Measurements from ENCODE around the gene PDGFA.

The PDGFA gene

DNA sequence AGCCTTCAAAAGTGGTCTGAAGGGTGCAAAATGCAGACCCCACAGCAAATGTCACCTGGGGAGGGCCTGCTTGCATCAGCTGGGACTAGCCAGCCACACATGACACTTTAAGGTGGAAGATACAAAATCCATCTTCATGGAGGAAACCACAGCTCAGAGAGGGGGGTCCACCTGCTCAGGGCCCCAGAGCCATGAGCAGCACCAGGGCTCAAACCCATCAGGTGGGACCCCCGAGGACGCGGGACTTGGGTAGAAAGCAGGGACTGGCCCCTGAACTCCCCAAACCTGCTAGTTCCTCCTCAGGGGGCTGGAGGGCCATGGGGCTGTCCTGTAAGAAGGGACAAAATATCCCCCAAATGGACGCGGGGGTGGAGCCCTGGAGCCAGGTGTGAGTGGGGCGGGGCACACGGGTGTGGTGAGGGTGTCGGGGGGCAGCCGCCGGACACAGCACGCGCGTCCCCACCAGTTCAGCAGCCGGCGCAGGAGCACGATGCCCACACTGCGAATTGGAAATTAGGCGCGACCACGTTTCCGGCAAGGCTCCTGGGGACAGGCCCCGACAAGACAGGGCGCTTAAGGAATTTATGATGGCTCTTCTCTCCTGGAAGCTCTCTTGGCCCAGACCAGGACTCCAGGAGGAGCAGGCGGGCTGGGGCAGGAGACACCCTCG is 8.0 kb downstream of the PDGFA start:
- Histone ChIP-seq H3K36me3 (no peaks in the 10 kb centered on the region), H3K4me3 (ENCODE audit: low read depth in 1 of 2, low read length in 1 of 2) (no peak overlapping the region), H3K9me3 (no peaks in the 10 kb centered on the region), H3K27me3 (peaks cover 31% of the 10 kb centered on the region), H3K27ac (no peak overlapping the region), H3K4me1 (ENCODE audit: control insufficient read depth in 1 of 2, insufficient read depth in 1 of 2, low read depth in 1 of 2, low read length in 1 of 2) (no peaks in the 10 kb centered on the region)
- TF ChIP-seq, protein P1, sequence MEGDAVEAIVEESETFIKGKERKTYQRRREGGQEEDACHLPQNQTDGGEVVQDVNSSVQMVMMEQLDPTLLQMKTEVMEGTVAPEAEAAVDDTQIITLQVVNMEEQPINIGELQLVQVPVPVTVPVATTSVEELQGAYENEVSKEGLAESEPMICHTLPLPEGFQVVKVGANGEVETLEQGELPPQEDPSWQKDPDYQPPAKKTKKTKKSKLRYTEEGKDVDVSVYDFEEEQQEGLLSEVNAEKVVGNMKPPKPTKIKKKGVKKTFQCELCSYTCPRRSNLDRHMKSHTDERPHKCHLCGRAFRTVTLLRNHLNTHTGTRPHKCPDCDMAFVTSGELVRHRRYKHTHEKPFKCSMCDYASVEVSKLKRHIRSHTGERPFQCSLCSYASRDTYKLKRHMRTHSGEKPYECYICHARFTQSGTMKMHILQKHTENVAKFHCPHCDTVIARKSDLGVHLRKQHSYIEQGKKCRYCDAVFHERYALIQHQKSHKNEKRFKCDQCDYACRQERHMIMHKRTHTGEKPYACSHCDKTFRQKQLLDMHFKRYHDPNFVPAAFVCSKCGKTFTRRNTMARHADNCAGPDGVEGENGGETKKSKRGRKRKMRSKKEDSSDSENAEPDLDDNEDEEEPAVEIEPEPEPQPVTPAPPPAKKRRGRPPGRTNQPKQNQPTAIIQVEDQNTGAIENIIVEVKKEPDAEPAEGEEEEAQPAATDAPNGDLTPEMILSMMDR (IDR thresholded peaks at IDR 0.05): no peak

DNA sequence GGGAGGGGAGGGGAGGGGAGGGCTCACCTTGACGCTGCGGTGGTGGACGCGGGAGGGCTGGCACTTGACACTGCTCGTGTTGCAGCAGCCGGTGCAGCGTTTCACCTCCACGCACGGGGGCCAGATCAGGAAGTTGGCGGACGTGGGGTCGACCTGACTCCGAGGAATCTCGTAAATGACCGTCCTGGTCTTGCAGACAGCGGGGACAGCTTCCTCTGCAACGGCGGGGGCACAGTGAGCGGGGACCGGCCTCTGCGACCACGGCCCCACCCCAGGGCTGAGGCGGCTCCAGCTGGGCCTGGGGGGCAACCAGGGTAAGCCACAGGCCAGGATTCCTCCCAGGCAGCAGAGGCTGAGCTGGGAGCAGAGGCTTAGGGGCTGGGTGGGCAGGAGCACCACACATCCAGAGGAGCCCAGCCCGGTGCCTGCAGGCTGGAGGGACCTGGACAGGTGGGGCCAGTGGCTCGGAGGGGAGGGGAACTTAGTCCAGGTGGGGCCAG is 8.8 kb downstream of the PDGFA start:
- Histone ChIP-seq H3K4me3 (ENCODE audit: low read depth in 1 of 2, low read length in 1 of 2) (no peak overlapping the region), H3K27me3 (peaks cover 23% of the 10 kb centered on the region), H3K4me1 (ENCODE audit: control insufficient read depth in 1 of 2, insufficient read depth in 1 of 2, low read depth in 1 of 2, low read length in 1 of 2) (no peaks in the 10 kb centered on the region), H3K27ac (no peak overlapping the region), H3K9me3 (no peaks in the 10 kb centered on the region), H3K36me3 (no peaks in the 10 kb centered on the region)
- TF ChIP-seq, protein P1 (IDR thresholded peaks at IDR 0.05): no peak

DNA sequence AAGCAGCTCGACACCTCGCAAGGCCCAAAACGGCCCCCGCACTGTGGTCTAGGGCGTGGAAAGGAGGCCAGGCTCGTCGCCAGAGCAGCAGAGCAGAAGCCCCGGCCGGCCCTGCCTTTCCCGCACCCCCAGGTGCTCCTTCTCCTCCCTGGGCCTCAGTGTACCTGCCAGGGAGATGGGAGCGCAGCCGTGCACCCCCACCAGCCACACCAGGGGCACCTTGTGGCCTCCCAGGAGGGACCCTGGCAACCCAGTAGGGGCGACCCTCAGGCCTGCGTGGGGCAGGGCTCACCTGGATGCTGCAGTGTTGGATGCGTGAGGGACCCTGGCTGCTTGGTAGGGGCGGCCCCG is 9.5 kb downstream of the PDGFA start:
- Histone ChIP-seq H3K36me3 (no peaks in the 10 kb centered on the region), H3K4me3 (ENCODE audit: low read depth in 1 of 2, low read length in 1 of 2) (no peak overlapping the region), H3K27me3 (peaks cover 16% of the 10 kb centered on the region), H3K27ac (no peak overlapping the region), H3K9me3 (no peaks in the 10 kb centered on the region), H3K4me1 (ENCODE audit: control insufficient read depth in 1 of 2, insufficient read depth in 1 of 2, low read depth in 1 of 2, low read length in 1 of 2) (no peaks in the 10 kb centered on the region)
- TF ChIP-seq, protein P1 (IDR thresholded peaks at IDR 0.05): no peak

DNA sequence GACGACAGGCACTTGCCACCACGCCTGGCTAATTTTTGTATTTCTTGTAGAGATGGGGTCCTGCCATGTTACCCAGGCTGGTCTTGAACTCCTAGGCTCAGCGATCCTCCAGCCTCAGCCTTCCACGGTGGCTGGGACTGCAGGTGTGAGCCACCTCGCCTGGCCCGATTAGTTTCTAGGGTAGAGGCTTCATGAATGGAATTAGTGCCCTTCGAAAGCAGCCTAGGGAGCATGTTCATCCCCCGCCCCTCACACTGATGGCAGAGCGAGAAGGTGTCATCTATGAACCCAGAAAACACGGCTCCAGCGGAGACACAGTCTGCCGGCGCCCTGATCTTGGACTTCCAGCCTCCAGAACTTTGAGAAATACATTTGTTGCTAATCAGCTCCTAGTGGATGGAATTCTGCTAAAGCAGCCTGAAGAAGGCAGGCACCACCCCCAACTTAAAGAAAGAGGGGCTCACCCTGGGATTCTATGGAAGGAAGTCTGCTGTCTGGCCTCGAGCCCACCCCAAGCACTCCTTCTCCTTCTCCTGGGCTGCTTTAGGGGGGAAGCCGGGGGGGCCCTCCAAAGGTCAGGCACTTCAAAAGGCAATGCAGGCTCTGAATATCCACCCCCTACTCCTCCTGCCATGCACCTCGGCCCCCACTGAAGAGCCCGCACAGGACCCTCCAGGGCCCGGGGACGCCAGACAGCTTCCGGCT is 10.1 kb downstream of the PDGFA start:
- no peaks in the 10 kb centered on the region for H3K4me1 ChIP-seq (ENCODE audit: control insufficient read depth in 1 of 2, insufficient read depth in 1 of 2, low read depth in 1 of 2, low read length in 1 of 2)
- TF ChIP-seq, protein P1 (IDR thresholded peaks at IDR 0.05): no peak
- no peaks in the 10 kb centered on the region for H3K36me3 ChIP-seq
- H3K27ac ChIP-seq: no peak overlapping the region
- H3K9me3 ChIP-seq: no peaks in the 10 kb centered on the region
- H3K27me3 ChIP-seq: peaks cover 10% of the 10 kb centered on the region
- no peak overlapping the region for H3K4me3 ChIP-seq (ENCODE audit: low read depth in 1 of 2, low read length in 1 of 2)

DNA sequence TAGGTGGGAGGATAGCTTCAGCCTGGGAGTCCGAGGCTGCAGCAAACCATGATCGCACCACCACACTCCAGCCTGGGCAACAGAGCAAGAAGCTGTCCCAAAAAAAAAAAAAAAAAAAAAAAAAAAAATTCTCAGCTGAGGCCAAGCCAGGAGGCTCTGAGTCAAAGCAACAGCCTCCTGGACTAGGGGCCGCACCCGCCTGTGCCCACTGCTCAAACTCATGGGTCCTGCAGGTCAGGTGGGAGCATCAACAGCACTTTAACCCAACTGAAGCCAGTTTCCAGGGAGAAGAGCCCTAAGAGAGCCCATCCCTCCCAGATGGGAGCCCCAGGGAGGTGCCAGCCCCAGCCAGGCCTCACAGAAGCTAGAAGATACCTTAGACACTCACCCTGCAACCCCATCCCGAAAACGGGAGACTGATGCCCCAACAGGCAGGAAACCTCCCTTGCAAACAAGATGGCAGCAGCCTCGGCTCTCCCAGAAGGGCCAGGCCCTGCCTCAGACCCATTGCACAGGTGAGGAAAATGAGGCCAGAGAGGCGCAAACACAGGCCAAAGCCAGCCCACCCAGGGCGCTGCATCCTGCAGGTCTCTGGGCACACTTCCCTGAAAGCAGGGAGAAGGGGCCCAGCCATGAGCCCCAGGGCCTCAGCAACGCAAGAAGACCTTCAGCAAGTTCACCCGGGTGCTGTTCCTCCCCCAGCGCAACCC is 11.0 kb downstream of the PDGFA start:
- no peaks in the 10 kb centered on the region for H3K9me3 ChIP-seq
- TF ChIP-seq, protein P1 (IDR thresholded peaks at IDR 0.05): no peak
- no peak overlapping the region for H3K4me3 ChIP-seq (ENCODE audit: low read depth in 1 of 2, low read length in 1 of 2)
- H3K27ac ChIP-seq: no peak overlapping the region
- H3K27me3 ChIP-seq: peaks cover under 1% of the 10 kb centered on the region
- no peaks in the 10 kb centered on the region for H3K36me3 ChIP-seq
- H3K4me1 ChIP-seq (ENCODE audit: control insufficient read depth in 1 of 2, insufficient read depth in 1 of 2, low read depth in 1 of 2, low read length in 1 of 2): no peaks in the 10 kb centered on the region
